GM23338 (cell line): ENCODE data around the gene CHST13. TPM values are rescaled to one million over a fixed set of nuclear protein-coding genes. Genes with fewer than 3 reads are reported as not detected.

ENCODE experiments used
- ATAC-seq: fragments of 200-7000 bp; cut with Tn5 transposase; 3 replicates; pipeline ENCODE4 v1.9.1; 2020
- DNase-seq: peaks from one replicate; pipeline ENCODE4 v3.0.0-alpha.2; 2015; ENCODE audit warnings: low spot score
- H2AFZ ChIP-seq: fragments of 200-600 bp; sonication (generic); 2 replicates; pipeline ENCODE4 v1.8.0; 2016; ENCODE audit warnings: antibody characterized with exemption, mild to moderate bottlenecking, moderate library complexity
- H3F3A ChIP-seq: fragments of 200-600 bp; sonication (generic); replicated peaks from 2 replicates; pipeline ENCODE4 v1.8.0; 2017; ENCODE audit warnings: antibody characterized with exemption, mixed run types, low read depth
- H3K27ac ChIP-seq: fragments of 200-600 bp; sonication (generic); 2 replicates; pipeline ENCODE4 v1.6.1; 2016; ENCODE audit warnings: low read depth
- H3K27me3 ChIP-seq: fragments of 200-600 bp; sonication (generic); 2 replicates; pipeline ENCODE4 v1.8.0; 2016; ENCODE audit warnings: mild to moderate bottlenecking, mixed run types, moderate library complexity; ENCODE audit not compliant: insufficient read depth
- H3K36me3 ChIP-seq: fragments of 200-600 bp; sonication (generic); 2 replicates; pipeline ENCODE4 v1.8.0; 2016; ENCODE audit warnings: mild to moderate bottlenecking; ENCODE audit not compliant: insufficient read depth
- H3K4me1 ChIP-seq: fragments of 200-600 bp; sonication (generic); 2 replicates; pipeline ENCODE4 v1.8.0; 2016; ENCODE audit warnings: mild to moderate bottlenecking, moderate library complexity; ENCODE audit not compliant: insufficient read depth
- H3K4me2 ChIP-seq: fragments of 200-600 bp; sonication (generic); 2 replicates; pipeline ENCODE4 v1.7.1; 2017; ENCODE audit warnings: mixed run types
- H3K4me3 ChIP-seq: fragments of 200-600 bp; sonication (generic); 2 replicates; pipeline ENCODE4 v1.6.1; 2016; ENCODE audit warnings: mixed run types
- H3K79me2 ChIP-seq: fragments of 200-600 bp; sonication (generic); replicated peaks from 2 replicates; pipeline ENCODE4 v1.8.0; 2017; ENCODE audit warnings: mild to moderate bottlenecking; ENCODE audit not compliant: insufficient read depth
- H3K9me2 ChIP-seq: fragments of 200-600 bp; sonication (generic); 2 replicates; pipeline ENCODE4 v1.8.0; 2017; ENCODE audit not compliant: insufficient read depth
- H4K20me1 ChIP-seq: fragments of 200-600 bp; sonication (generic); replicated peaks from 2 replicates; pipeline ENCODE4 v1.8.0; 2017; ENCODE audit warnings: mild to moderate bottlenecking; ENCODE audit not compliant: insufficient read depth
- H3K27ac Mint-ChIP-seq: 2 replicates; pipeline ENCODE4 v1.8.0; 2020; ENCODE audit warnings: inconsistent platforms, mild to moderate bottlenecking, moderate library complexity, mixed read lengths
- H3K27me3 Mint-ChIP-seq: 3 replicates; pipeline ENCODE4 v1.8.0; 2022; ENCODE audit warnings: low read depth, mild to moderate bottlenecking, moderate library complexity, mixed read lengths, inconsistent platforms; ENCODE audit not compliant: insufficient read depth, poor library complexity
- H3K36me3 Mint-ChIP-seq: 3 replicates; pipeline ENCODE4 v1.8.0; 2021; ENCODE audit warnings: low read depth, mild to moderate bottlenecking, inconsistent platforms, moderate library complexity, mixed read lengths
- H3K4me1 Mint-ChIP-seq: 3 replicates; pipeline ENCODE4 v1.8.0; 2020; ENCODE audit warnings: mild to moderate bottlenecking, inconsistent platforms, mixed read lengths
- H3K4me3 Mint-ChIP-seq: 3 replicates; pipeline ENCODE4 v1.8.0; 2021; ENCODE audit warnings: moderate library complexity, mild to moderate bottlenecking, inconsistent platforms, mixed read lengths
- H3K9me3 Mint-ChIP-seq: 3 replicates; pipeline ENCODE4 v1.8.0; 2020; ENCODE audit warnings: moderate library complexity, mild to moderate bottlenecking, inconsistent platforms, mixed read lengths
- CTCF ChIP-seq, 2 experiments: fragments of 200-600 bp in 1 of 2; sonication (generic) in 1 of 2; conservative IDR thresholded peaks; 2 replicates each; pipeline versions ENCODE4 v1.5.1 to v1.6.1; 2016 to 2017; ENCODE audit warnings: antibody characterized with exemption in 2 of 2, low read depth in 2 of 2, mild to moderate bottlenecking in 2 of 2, moderate library complexity in 1 of 2
- EZH2 ChIP-seq: fragments of 200-600 bp; sonication (generic); IDR thresholded peaks from one replicate; pipeline ENCODE4 v1.8.0; 2017; ENCODE audit warnings: antibody characterized with exemption, mild to moderate bottlenecking, low read depth; ENCODE audit not compliant: unreplicated experiment
- EZH2phosphoT487 ChIP-seq: fragments of 200-600 bp; sonication (generic); IDR thresholded peaks from one replicate; pipeline ENCODE4 v1.8.1; 2018; ENCODE audit warnings: antibody characterized with exemption; ENCODE audit not compliant: unreplicated experiment
- STAT1 ChIP-seq: IDR thresholded peaks from one replicate; pipeline ENCODE4 v1.6.1; 2016; ENCODE audit warnings: antibody characterized with exemption; ENCODE audit not compliant: unreplicated experiment
- polyA plus RNA-seq: library from polyadenylated mRNA; unstranded; fragments of >200 nt; fragmentation: Nextera tagmentation; extraction: Ambion mirVana; gene quantifications from 2 replicates; pipeline ENCODE4 v1.2.1, GENCODE V29; 2016
- total RNA-seq: library from RNA; depleted of rRNA; stranded (reverse); fragments of >200 nt; shearing (Covaris generic); gene quantifications from 2 replicates; pipeline ENCODE4 v1.2.3, GENCODE V29; 2014

The CHST13 gene
- total and polyA plus RNA-seq, 2 experiments from 2014 or later, result 3.7 to 8.4 TPM

- Histone ChIP-seq H3K27me3 (no peaks in the 10 kb centered on the region), H3K4me1 (no peaks in the 10 kb centered on the region), H3K27ac (no peak overlapping the region), H4K20me1 (no peaks in the 10 kb centered on the region), H3K4me3 (no peak overlapping the region), H3K36me3 (no peaks in the 10 kb centered on the region), H3F3A (no peaks in the 10 kb centered on the region), H2AFZ (no peak overlapping the region), H3K9me2 (no peaks in the 10 kb centered on the region), H3K4me2 (no peak overlapping the region), H3K79me2 (no peaks in the 10 kb centered on the region)
- H3K27ac Mint-ChIP-seq, result no peak overlapping the region
- ATAC-seq, result no peak
- H3K4me3 Mint-ChIP-seq, result no peak overlapping the region
- no peak for DNase-seq
- peaks cover 7% of the 10 kb centered on the region for H3K27me3 Mint-ChIP-seq
- TF ChIP-seq EZH2phosphoT487 (no peak), CTCF (conservative IDR thresholded peaks at IDR 0.05; ENCODE audit: low read depth in 2 of 2) (peak in 1 of 2 experiments; percentile 25; a peak in 1 of 4 replicates), EZH2 (no peak)
- H3K4me1 Mint-ChIP-seq, result peaks cover 11% of the 10 kb centered on the region
- no peaks in the 10 kb centered on the region for H3K36me3 Mint-ChIP-seq
- no peaks in the 10 kb centered on the region; the same call in 2 of the 3 replicates for H3K9me3 Mint-ChIP-seq
These were observed 30.9 kb downstream of the CHST13 start for GRCh38 chr3:126554560-126555525.

DNA sequence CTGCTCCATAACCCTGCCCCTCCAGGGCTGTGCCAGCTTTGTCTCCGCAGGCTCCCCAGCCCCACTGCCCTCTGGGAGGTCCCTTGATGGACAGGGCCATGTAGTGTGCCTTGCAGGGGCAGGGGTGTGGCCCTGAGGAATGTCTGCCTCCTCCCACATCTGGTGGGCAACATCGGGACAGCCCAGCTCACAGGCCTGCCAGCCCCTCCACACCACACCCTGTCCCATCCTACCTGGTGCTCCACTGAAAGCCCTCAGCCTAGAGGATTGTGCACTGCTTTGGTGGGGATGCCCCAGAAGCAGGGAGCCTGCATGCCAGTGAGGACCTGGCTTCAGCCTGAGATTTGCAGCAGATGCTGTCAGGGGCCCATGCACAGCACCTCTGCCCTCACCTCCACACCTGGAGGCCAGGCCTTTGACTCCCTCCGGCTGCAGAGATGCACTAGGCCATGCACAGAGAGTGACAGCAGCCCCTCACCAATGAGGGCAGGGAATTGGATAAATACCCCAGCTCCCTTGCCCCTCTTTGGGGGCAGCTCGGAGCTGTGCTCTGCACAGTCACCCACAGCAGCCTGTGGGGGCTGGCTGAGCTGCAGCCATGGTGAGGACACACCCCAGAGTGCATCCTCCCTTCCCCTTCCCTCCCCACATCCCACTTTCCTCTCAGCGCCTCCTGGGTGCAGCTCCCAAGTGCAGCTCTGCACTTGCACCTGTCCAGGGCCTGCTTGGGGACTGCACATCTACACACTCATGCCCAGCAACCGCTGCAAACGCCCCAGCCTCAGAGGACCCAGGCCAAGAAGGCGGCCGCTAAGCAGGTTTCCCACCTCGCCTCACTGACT lies 32.1 kb downstream of the CHST13 start:
- Histone ChIP-seq H3K27ac (no peak overlapping the region), H3K36me3 (no peaks in the 10 kb centered on the region), H3K27me3 (no peaks in the 10 kb centered on the region), H3K9me2 (no peaks in the 10 kb centered on the region), H3K4me3 (no peak overlapping the region), H2AFZ (no peak overlapping the region), H3K4me1 (no peaks in the 10 kb centered on the region), H3F3A (no peaks in the 10 kb centered on the region), H3K79me2 (no peaks in the 10 kb centered on the region), H4K20me1 (no peaks in the 10 kb centered on the region), H3K4me2 (no peak overlapping the region)
- H3K36me3 Mint-ChIP-seq, result no peaks in the 10 kb centered on the region
- H3K4me1 Mint-ChIP-seq, result peaks cover 5% of the 10 kb centered on the region
- no peak for TF ChIP-seq STAT1
- DNase-seq, result no peak
- no peak overlapping the region for H3K27ac Mint-ChIP-seq
- peaks cover 3% of the 10 kb centered on the region for H3K27me3 Mint-ChIP-seq
- H3K4me3 Mint-ChIP-seq, result no peak overlapping the region
- ATAC-seq, result no peak
- H3K9me3 Mint-ChIP-seq, result no peaks in the 10 kb centered on the region; the same call in 2 of the 3 replicates
